Colonic mucosa (tissue), 4 donors: ENCODE measurements around the gene POU6F2. TPM values are rescaled to one million over a fixed set of nuclear protein-coding genes. Genes with fewer than 3 reads are reported as not detected.

Source experiments
- DNase-seq: peaks from one replicate; pipeline ENCODE4 v3.0.0-alpha.2; 2020
- H3K27ac ChIP-seq: fragments of 200-600 bp; one replicate; pipeline ENCODE4 v1.8.0; 2021
- H3K27me3 ChIP-seq: fragments of 200-600 bp; one replicate; pipeline ENCODE4 v1.8.0; 2021
- H3K36me3 ChIP-seq: fragments of 200-600 bp; one replicate; pipeline ENCODE4 v1.8.0; 2021
- H3K4me1 ChIP-seq: fragments of 200-600 bp; one replicate; pipeline ENCODE4 v1.8.0; 2021; ENCODE audit warnings: mild to moderate bottlenecking
- H3K4me3 ChIP-seq: fragments of 200-600 bp; one replicate; pipeline ENCODE4 v1.8.0; 2021
- H3K9ac ChIP-seq, 2 donors: one replicate each; pipeline ENCODE4 v1.7.0; 2013; ENCODE audit warnings: control low read depth in 2 of 2, low read depth in 2 of 2, low read length in 2 of 2
- H3K9me3 ChIP-seq: fragments of 200-600 bp; one replicate; pipeline ENCODE4 v1.8.0; 2021
- intact Hi-C: fragments of 100-400 bp; cut with DNase I; formaldehyde crosslinking; loops from one replicate; pipeline ENCODE4 v1.14.1; 2022
- total RNA-seq, 2 donors: library from RNA; stranded (reverse); fragmentation: NEBNext Ultra II Directional in 1 of 2; extraction: Animal tissue kit (Norgen Biotek cat#: 25700) in 1 of 2; gene quantifications; one replicate each; pipeline ENCODE4 v1.2.1, GENCODE V29; 2021
- TF ChIP-seq, protein P1 (sequence below): fragments of 200-600 bp; IDR thresholded peaks from one replicate; pipeline ENCODE4 v1.8.0; 2022; ENCODE audit warnings: antibody characterized with exemption, mild to moderate bottlenecking
- donor health status: healthy.
- donor health status: DM: no; HTN: no; CAD: no.
- donor health status: DM: no; HTN: no; CAD: no.

POU6F2 gene
- total RNA-seq, 2 donors from 2014 or later, result 1.3 TPM; not detected in 1

DNA sequence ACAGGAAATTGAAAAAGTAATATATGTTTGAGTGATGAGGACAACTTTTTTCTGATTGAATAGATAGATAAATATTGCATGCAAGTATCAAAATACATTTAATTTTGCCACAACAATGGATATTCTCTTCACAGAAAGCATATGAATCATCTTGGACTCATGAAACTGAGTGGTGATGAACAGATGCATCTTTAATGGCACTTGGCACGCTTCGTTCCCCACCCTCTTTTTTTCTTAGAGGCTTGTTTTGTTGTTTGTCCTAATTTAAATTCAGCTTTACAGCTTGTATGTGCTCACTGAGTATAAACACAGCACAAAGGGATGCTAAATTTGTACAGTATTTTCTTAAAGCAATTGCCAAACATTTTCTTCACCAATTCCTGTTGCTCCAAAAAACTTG, 443.5 kb downstream of the POU6F2 start:
- no peak overlapping the region for H3K9ac ChIP-seq
- intact Hi-C loops, result no loop called here
- TF ChIP-seq, protein P1, sequence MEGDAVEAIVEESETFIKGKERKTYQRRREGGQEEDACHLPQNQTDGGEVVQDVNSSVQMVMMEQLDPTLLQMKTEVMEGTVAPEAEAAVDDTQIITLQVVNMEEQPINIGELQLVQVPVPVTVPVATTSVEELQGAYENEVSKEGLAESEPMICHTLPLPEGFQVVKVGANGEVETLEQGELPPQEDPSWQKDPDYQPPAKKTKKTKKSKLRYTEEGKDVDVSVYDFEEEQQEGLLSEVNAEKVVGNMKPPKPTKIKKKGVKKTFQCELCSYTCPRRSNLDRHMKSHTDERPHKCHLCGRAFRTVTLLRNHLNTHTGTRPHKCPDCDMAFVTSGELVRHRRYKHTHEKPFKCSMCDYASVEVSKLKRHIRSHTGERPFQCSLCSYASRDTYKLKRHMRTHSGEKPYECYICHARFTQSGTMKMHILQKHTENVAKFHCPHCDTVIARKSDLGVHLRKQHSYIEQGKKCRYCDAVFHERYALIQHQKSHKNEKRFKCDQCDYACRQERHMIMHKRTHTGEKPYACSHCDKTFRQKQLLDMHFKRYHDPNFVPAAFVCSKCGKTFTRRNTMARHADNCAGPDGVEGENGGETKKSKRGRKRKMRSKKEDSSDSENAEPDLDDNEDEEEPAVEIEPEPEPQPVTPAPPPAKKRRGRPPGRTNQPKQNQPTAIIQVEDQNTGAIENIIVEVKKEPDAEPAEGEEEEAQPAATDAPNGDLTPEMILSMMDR, result no peak
- DNase-seq, result no peak
- H3K4me1 ChIP-seq, result no peaks in the 10 kb centered on the region
- H3K9me3 ChIP-seq, result no peaks in the 10 kb centered on the region
- no peak overlapping the region for H3K27ac ChIP-seq
- no peaks in the 10 kb centered on the region for H3K36me3 ChIP-seq
- H3K27me3 ChIP-seq, result no peaks in the 10 kb centered on the region
- H3K4me3 ChIP-seq, result no peak overlapping the region

DNA sequence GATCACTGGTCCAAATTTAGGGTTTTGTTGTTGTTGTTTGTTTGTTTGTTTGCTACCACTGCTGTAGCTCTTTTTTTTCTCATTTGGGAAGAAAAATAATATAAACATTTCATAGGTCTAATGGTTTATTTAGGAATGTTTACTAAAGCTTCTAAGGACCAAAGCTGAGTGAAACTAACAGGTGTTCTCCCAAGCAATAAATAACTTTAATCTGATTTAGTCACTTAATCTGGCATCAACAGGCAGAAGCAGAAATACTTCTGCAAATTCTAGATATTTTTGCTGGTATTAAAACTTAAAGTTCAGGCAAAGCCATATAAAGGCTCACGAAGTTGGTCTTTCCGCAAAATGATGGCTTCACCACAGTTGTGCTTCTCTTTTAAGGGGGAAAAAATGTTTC, 444.0 kb downstream of the POU6F2 start:
- H3K9me3 ChIP-seq, result no peaks in the 10 kb centered on the region
- H3K4me3 ChIP-seq, result no peak overlapping the region
- H3K36me3 ChIP-seq, result no peaks in the 10 kb centered on the region
- H3K27me3 ChIP-seq, result no peaks in the 10 kb centered on the region
- TF ChIP-seq, protein P1, result no peak
- no peak overlapping the region for H3K9ac ChIP-seq
- intact Hi-C loops, result no loop called here
- no peak for DNase-seq
- H3K27ac ChIP-seq, result no peak overlapping the region
- no peaks in the 10 kb centered on the region for H3K4me1 ChIP-seq

GRCh38 chr7:39428221-39428620, 450.5 kb downstream of the POU6F2 start:
- Histone ChIP-seq H3K9ac (no peak overlapping the region), H3K4me3 (no peak overlapping the region), H3K27ac (no peak overlapping the region), H3K36me3 (no peaks in the 10 kb centered on the region), H3K4me1 (no peaks in the 10 kb centered on the region), H3K9me3 (no peaks in the 10 kb centered on the region), H3K27me3 (no peaks in the 10 kb centered on the region)
- intact Hi-C loops, result no loop called here
- no peak for DNase-seq
- TF ChIP-seq, protein P1, result no peak

DNA sequence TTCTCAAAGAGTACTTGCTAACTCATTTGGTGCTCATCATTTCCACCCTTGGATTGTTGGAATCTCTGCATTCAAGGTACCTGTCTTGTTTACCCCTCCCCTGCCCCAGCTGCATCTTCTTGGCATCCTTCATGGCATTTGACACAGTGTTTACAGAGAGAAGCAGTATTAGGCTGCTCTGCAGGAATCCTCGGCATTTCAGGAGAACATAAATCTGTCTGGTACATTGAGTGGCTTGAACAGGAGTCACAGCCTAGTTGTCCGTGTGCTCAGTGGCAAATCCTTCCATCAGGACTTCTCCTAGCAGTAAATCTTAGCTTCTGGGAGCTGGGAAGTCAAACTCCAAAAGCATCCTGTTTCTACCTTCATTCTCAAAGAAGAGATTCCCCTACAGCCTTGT, 451.7 kb downstream of the POU6F2 start:
- H3K9ac ChIP-seq, result no peak overlapping the region
- no peak overlapping the region for H3K4me3 ChIP-seq
- TF ChIP-seq, protein P1, result no peak
- DNase-seq, result no peak
- no peaks in the 10 kb centered on the region for H3K9me3 ChIP-seq
- no peak overlapping the region for H3K27ac ChIP-seq
- no peaks in the 10 kb centered on the region for H3K4me1 ChIP-seq
- intact Hi-C loops, result no loop called here
- no peaks in the 10 kb centered on the region for H3K27me3 ChIP-seq
- H3K36me3 ChIP-seq, result no peaks in the 10 kb centered on the region

DNA sequence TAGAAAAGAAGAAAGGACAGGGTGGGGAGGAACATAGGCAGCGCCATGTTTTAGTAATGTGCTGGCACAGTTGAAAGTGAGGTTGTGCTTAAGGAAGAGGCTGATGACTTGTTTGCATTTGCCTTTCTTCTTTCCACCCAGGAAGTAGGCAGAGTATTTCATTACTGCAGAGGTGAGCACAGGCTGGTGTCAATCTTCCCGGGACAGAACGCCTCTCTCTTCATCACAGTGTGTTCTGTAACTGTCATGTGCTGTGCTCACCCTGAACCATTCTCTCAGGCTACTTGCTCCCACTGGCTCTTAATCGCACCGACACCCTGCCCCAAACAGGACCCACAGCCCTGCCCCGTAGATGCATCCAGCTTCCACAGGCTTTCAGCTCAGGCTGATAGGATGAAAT, 452.7 kb downstream of the POU6F2 start:
- no peak overlapping the region for H3K4me3 ChIP-seq
- no peak overlapping the region for H3K9ac ChIP-seq
- H3K27ac ChIP-seq, result no peak overlapping the region
- H3K27me3 ChIP-seq, result no peaks in the 10 kb centered on the region
- no peak for DNase-seq
- intact Hi-C loops, result no loop called here
- H3K9me3 ChIP-seq, result no peaks in the 10 kb centered on the region
- TF ChIP-seq, protein P1, result no peak
- H3K4me1 ChIP-seq, result no peaks in the 10 kb centered on the region
- H3K36me3 ChIP-seq, result no peaks in the 10 kb centered on the region
